OCI-LY1 (cell line): ENCODE results near the gene CCR4.

Experiments
- EZH2 ChIP-seq: fragments of 200-600 bp; sonication (generic), shearing (Covaris generic); IDR thresholded peaks from 2 replicates; pipeline ENCODE4 v1.8.0; 2017; ENCODE audit warnings: borderline replicate concordance, mixed run types, mild to moderate bottlenecking, antibody characterized with exemption, low read length, moderate library complexity, mixed read lengths
- TF ChIP-seq, protein P1 (sequence below): fragments of 200-600 bp; sonication (generic), shearing (Covaris generic); IDR thresholded peaks from 2 replicates; pipeline ENCODE4 v1.5.1; 2017; ENCODE audit warnings: mild to moderate bottlenecking, antibody characterized with exemption, low read length, moderate library complexity, mixed read lengths

DNA sequence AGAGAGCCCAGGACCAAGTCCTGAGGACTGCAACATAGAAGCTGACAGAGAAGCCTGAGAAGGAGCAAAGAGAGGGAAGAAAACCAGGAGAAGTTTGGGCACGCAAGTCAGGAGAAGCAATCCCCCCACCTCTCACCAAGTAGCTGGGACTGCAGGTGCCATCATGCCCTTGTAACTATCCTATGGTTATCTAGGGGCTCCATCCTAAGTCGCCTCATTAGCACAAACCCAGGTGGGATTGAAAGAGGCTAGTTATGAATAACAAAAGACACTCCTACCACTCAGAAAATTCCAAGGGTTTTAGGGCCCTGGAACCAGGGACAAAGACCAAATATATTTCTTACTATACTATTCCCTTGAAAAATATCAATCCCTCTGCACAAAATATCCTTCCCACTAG is 53.5 kb downstream of the CCR4 start:
- TF ChIP-seq, protein P1, sequence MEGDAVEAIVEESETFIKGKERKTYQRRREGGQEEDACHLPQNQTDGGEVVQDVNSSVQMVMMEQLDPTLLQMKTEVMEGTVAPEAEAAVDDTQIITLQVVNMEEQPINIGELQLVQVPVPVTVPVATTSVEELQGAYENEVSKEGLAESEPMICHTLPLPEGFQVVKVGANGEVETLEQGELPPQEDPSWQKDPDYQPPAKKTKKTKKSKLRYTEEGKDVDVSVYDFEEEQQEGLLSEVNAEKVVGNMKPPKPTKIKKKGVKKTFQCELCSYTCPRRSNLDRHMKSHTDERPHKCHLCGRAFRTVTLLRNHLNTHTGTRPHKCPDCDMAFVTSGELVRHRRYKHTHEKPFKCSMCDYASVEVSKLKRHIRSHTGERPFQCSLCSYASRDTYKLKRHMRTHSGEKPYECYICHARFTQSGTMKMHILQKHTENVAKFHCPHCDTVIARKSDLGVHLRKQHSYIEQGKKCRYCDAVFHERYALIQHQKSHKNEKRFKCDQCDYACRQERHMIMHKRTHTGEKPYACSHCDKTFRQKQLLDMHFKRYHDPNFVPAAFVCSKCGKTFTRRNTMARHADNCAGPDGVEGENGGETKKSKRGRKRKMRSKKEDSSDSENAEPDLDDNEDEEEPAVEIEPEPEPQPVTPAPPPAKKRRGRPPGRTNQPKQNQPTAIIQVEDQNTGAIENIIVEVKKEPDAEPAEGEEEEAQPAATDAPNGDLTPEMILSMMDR = no peak
- no peak for TF ChIP-seq EZH2
